ENCODE measurements around the gene SYT2. TPM values are rescaled to one million over a fixed set of nuclear protein-coding genes. Genes with fewer than 3 reads are reported as not detected.
"Not testable (repeated sequence)": the region's sequence is repeated elsewhere in the genome, so short reads cannot be mapped to it uniquely, and the experiment has no call there.

The SYT2 gene
- total RNA-seq, 1 donor from 2014 or later = 0.26 TPM

GRCh38 chr1:202547215-202547614 is 163.0 kb downstream of the SYT2 start:
- Mint-ChIP-seq H3K4me1 (peaks cover 3% of the 10 kb centered on the region), H3K4me3 (no peak overlapping the region), H3K27me3 (ENCODE audit: insufficient read depth, low read depth) (no peaks in the 10 kb centered on the region), H3K36me3 (no peaks in the 10 kb centered on the region), H3K27ac (no peak overlapping the region), H3K9me3 (no peaks in the 10 kb centered on the region)
- H3K4me1 ChIP-seq = no peaks in the 10 kb centered on the region
- no peaks in the 10 kb centered on the region for H4K20me1 ChIP-seq (ENCODE audit: low read depth)
- TF ChIP-seq EZH2 (IDR thresholded peaks at IDR 0.05) = no peak
- no peak for TF ChIP-seq CTCF (IDR thresholded peaks at IDR 0.05)
- no peak for TF ChIP-seq EZH2phosphoT487 (IDR thresholded peaks at IDR 0.05)
- no peaks in the 10 kb centered on the region for H3K27me3 ChIP-seq
- H3K9ac ChIP-seq = no peak overlapping the region
- H3K79me2 ChIP-seq (ENCODE audit: low read depth) = no peaks in the 10 kb centered on the region
- H3K36me3 ChIP-seq = no peaks in the 10 kb centered on the region
- no peak overlapping the region for H2AFZ ChIP-seq (replicated peaks)
- no peak overlapping the region for H3K27ac ChIP-seq
- H3K9me3 ChIP-seq (ENCODE audit: low read depth) = no peaks in the 10 kb centered on the region
- no peak overlapping the region for H3K4me3 ChIP-seq
- H3F3A ChIP-seq (ENCODE audit: low read depth) = no peaks in the 10 kb centered on the region
- DNase-seq (ENCODE audit: low spot score) = no peak
- H3K4me2 ChIP-seq = no peak overlapping the region

GRCh38 chr1:202546796-202547195 is 163.5 kb downstream of the SYT2 start:
- not testable (repeated sequence) for H3K27me3 ChIP-seq; H3K79me2 ChIP-seq (ENCODE audit: low read depth); H3K9me3 Mint-ChIP-seq; H2AFZ ChIP-seq (replicated peaks); H3K27ac ChIP-seq; H3K36me3 ChIP-seq; H3K4me3 Mint-ChIP-seq; H3K4me1 Mint-ChIP-seq; H3K9ac ChIP-seq; H3K36me3 Mint-ChIP-seq; H3K4me3 ChIP-seq; H3K27me3 Mint-ChIP-seq (ENCODE audit: insufficient read depth, low read depth); H3K27ac Mint-ChIP-seq; DNase-seq (ENCODE audit: low spot score); H3K9me3 ChIP-seq (ENCODE audit: low read depth); H3K4me1 ChIP-seq; H3K4me2 ChIP-seq; H3F3A ChIP-seq (ENCODE audit: low read depth); H4K20me1 ChIP-seq (ENCODE audit: low read depth)

- H3K36me3 Mint-ChIP-seq; H3K4me2 ChIP-seq; H3K27ac ChIP-seq; H2AFZ ChIP-seq (replicated peaks); H3K9ac ChIP-seq; H3K9me3 Mint-ChIP-seq; H3K36me3 ChIP-seq; H3K27me3 Mint-ChIP-seq (ENCODE audit: insufficient read depth, low read depth); DNase-seq (ENCODE audit: low spot score); H3K9me3 ChIP-seq (ENCODE audit: low read depth); H4K20me1 ChIP-seq (ENCODE audit: low read depth); H3K27ac Mint-ChIP-seq; H3K4me1 ChIP-seq; H3K4me3 ChIP-seq; H3K4me3 Mint-ChIP-seq; H3K79me2 ChIP-seq (ENCODE audit: low read depth); H3K4me1 Mint-ChIP-seq; H3K27me3 ChIP-seq; H3F3A ChIP-seq (ENCODE audit: low read depth): not testable (repeated sequence)
Measured at GRCh38 chr1:202546377-202546776, 163.9 kb downstream of the SYT2 start.

GRCh38 chr1:202545647-202546303 is 164.5 kb downstream of the SYT2 start:
- H3K36me3 Mint-ChIP-seq; H3K4me3 ChIP-seq; H3F3A ChIP-seq (ENCODE audit: low read depth); H3K36me3 ChIP-seq; H3K27me3 Mint-ChIP-seq (ENCODE audit: insufficient read depth, low read depth); H4K20me1 ChIP-seq (ENCODE audit: low read depth); DNase-seq (ENCODE audit: low spot score); H3K4me2 ChIP-seq; H3K9me3 ChIP-seq (ENCODE audit: low read depth); H3K4me3 Mint-ChIP-seq; H3K27ac ChIP-seq; H3K4me1 Mint-ChIP-seq; H3K27ac Mint-ChIP-seq; H3K27me3 ChIP-seq; H3K9ac ChIP-seq; H3K9me3 Mint-ChIP-seq; H3K79me2 ChIP-seq (ENCODE audit: low read depth); H2AFZ ChIP-seq (replicated peaks); H3K4me1 ChIP-seq: not testable (repeated sequence)

- not testable (repeated sequence) for H3K4me3 Mint-ChIP-seq; H3K79me2 ChIP-seq (ENCODE audit: low read depth); H3K36me3 Mint-ChIP-seq
Measured at GRCh38 chr1:202544766-202545449, 165.3 kb downstream of the SYT2 start.

GRCh38 chr1:202543537-202543936 is 166.7 kb downstream of the SYT2 start:
- H3K27ac Mint-ChIP-seq; H3K4me2 ChIP-seq; H3K27ac ChIP-seq; H3F3A ChIP-seq (ENCODE audit: low read depth); H3K4me3 Mint-ChIP-seq; H3K36me3 Mint-ChIP-seq; H2AFZ ChIP-seq (replicated peaks); H3K9me3 Mint-ChIP-seq; H3K79me2 ChIP-seq (ENCODE audit: low read depth); H3K4me1 Mint-ChIP-seq; H3K4me3 ChIP-seq; H3K9me3 ChIP-seq (ENCODE audit: low read depth); H3K27me3 Mint-ChIP-seq (ENCODE audit: insufficient read depth, low read depth); DNase-seq (ENCODE audit: low spot score); H4K20me1 ChIP-seq (ENCODE audit: low read depth); H3K9ac ChIP-seq; H3K4me1 ChIP-seq; H3K27me3 ChIP-seq; H3K36me3 ChIP-seq: not testable (repeated sequence)

More at GRCh38 chr1:202544766-202545449, 165.3 kb downstream of the SYT2 start:
- not testable (repeated sequence) for H3K4me1 Mint-ChIP-seq; H3K9ac ChIP-seq; DNase-seq (ENCODE audit: low spot score); H3K9me3 ChIP-seq (ENCODE audit: low read depth); H3K27ac Mint-ChIP-seq; H3K4me2 ChIP-seq; H3K4me1 ChIP-seq; H2AFZ ChIP-seq (replicated peaks); H3F3A ChIP-seq (ENCODE audit: low read depth); H3K27me3 Mint-ChIP-seq (ENCODE audit: insufficient read depth, low read depth); H3K36me3 ChIP-seq; H3K4me3 ChIP-seq; H3K9me3 Mint-ChIP-seq; H3K27ac ChIP-seq; H3K27me3 ChIP-seq; H4K20me1 ChIP-seq (ENCODE audit: low read depth)

GRCh38 chr1:202542415-202542814 is 167.8 kb downstream of the SYT2 start:
- not testable (repeated sequence) for H3K27ac ChIP-seq; H3K9me3 ChIP-seq (ENCODE audit: low read depth); H3K27me3 Mint-ChIP-seq (ENCODE audit: insufficient read depth, low read depth); H3F3A ChIP-seq (ENCODE audit: low read depth); H4K20me1 ChIP-seq (ENCODE audit: low read depth); H3K4me3 ChIP-seq; H3K4me2 ChIP-seq; H3K9me3 Mint-ChIP-seq; DNase-seq (ENCODE audit: low spot score); H3K9ac ChIP-seq; H2AFZ ChIP-seq (replicated peaks); H3K79me2 ChIP-seq (ENCODE audit: low read depth); H3K36me3 Mint-ChIP-seq; H3K4me1 Mint-ChIP-seq; H3K36me3 ChIP-seq; H3K4me1 ChIP-seq; H3K27ac Mint-ChIP-seq; H3K27me3 ChIP-seq; H3K4me3 Mint-ChIP-seq
